ENCODE data around the gene FRMD6.

FRMD6 gene

GRCh38 chr14:51653079-51653774, 1.5 kb downstream of the FRMD6 start:
- peak overlapping the region; percentile 65 for H2AFZ ChIP-seq (ENCODE audit: low read depth, low read length)
- H3K4me2 ChIP-seq (ENCODE audit: insufficient read depth, low read length), result peak overlapping the region; percentile 80
- H3K4me3 ChIP-seq (ENCODE audit: low read depth in 1 of 2, low read length in 2 of 2), result peak overlapping the region; percentile 47 to 87
- H3K9ac ChIP-seq (ENCODE audit: low read depth, low read length), result peak overlapping the region; percentile 76
- DNase-seq (peak; percentile 50), ATAC-seq (ENCODE audit: insufficient read depth, low read depth) (no peak)
- no peaks in the 10 kb centered on the region for H3K27me3 ChIP-seq (ENCODE audit: insufficient read depth, low read length, poor library complexity)
- H3K79me2 ChIP-seq (ENCODE audit: insufficient read depth, low read length), result peaks cover 70% of the 10 kb centered on the region
- no peaks in the 10 kb centered on the region for H3K36me3 ChIP-seq (ENCODE audit: insufficient read depth, low read length)
- TF ChIP-seq, protein P1, sequence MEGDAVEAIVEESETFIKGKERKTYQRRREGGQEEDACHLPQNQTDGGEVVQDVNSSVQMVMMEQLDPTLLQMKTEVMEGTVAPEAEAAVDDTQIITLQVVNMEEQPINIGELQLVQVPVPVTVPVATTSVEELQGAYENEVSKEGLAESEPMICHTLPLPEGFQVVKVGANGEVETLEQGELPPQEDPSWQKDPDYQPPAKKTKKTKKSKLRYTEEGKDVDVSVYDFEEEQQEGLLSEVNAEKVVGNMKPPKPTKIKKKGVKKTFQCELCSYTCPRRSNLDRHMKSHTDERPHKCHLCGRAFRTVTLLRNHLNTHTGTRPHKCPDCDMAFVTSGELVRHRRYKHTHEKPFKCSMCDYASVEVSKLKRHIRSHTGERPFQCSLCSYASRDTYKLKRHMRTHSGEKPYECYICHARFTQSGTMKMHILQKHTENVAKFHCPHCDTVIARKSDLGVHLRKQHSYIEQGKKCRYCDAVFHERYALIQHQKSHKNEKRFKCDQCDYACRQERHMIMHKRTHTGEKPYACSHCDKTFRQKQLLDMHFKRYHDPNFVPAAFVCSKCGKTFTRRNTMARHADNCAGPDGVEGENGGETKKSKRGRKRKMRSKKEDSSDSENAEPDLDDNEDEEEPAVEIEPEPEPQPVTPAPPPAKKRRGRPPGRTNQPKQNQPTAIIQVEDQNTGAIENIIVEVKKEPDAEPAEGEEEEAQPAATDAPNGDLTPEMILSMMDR (IDR thresholded peaks at IDR 0.05; ENCODE audit: borderline replicate concordance, extremely low read depth, low read length, poor library complexity, severe bottlenecking), result peak; percentile 60
- TF ChIP-seq EZH2 (IDR thresholded peaks at IDR 0.05; ENCODE audit: borderline replicate concordance, low read depth, low read length, severe bottlenecking), result no peak
- 0 out of 2 replicates have a peak, but pooled peaks cover 5% of the 10 kb centered on the region for H4K20me1 ChIP-seq (ENCODE audit: insufficient read depth, low read length)
- peaks cover 67% of the 10 kb centered on the region for H3K4me1 ChIP-seq (ENCODE audit: insufficient read depth, low read length)
- no peaks in the 10 kb centered on the region for H3K9me3 ChIP-seq (ENCODE audit: insufficient read depth, low read length, severe bottlenecking)
- peak overlapping the region; percentile 70 for H3K27ac ChIP-seq (ENCODE audit: low read length)

DNA sequence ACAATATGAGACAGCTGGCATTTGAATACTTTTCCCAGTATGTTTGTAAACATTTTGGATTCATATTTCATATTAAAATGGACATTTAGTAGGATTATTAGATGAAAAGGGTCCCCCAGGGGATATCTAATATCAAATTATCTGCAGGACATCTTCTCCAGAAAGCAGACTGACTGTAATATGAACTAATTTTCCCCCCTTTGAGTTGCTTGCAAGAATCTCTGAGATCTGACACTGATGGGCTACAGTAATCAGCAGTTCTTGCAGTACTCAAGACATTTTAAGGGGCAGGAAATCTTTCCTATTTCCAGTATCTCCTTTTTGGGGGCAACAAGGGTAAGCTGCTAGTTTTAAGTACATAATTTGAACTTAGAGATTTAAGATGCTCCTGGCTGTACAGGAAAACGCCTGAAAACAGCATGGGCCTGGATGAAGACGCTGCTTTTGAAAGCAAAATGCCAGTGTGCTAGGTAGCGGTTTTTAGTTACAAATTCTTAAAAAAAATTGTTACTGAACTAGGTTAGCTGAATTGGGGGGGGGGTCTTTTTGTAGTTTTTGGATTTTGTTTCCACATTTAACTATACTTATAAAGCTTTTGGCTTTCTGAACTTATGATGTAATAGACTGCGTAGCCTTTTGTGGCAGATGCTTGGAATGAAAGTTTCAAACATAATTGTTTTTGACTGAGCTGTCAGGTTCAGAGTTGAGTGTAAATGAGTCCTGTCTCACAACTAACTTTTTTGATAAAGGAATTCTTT, 2.2 kb downstream of the FRMD6 start:
- no peaks in the 10 kb centered on the region for H3K36me3 ChIP-seq (ENCODE audit: insufficient read depth, low read length)
- peak overlapping the region; percentile 76 for H3K9ac ChIP-seq (ENCODE audit: low read depth, low read length)
- peak overlapping the region; percentile 47 to 87; a peak in 3 of 4 replicates for H3K4me3 ChIP-seq (ENCODE audit: low read depth in 1 of 2, low read length in 2 of 2)
- H3K27me3 ChIP-seq (ENCODE audit: insufficient read depth, low read length, poor library complexity), result no peaks in the 10 kb centered on the region
- H2AFZ ChIP-seq (ENCODE audit: low read depth, low read length), result peak overlapping the region; percentile 33; the same call in 1 of the 2 replicates
- H3K9me3 ChIP-seq (ENCODE audit: insufficient read depth, low read length, severe bottlenecking), result no peaks in the 10 kb centered on the region
- 0 out of 2 replicates have a peak, but pooled peaks cover 7% of the 10 kb centered on the region for H4K20me1 ChIP-seq (ENCODE audit: insufficient read depth, low read length)
- no peak for ATAC-seq (ENCODE audit: insufficient read depth, low read depth)
- H3K4me1 ChIP-seq (ENCODE audit: insufficient read depth, low read length), result peaks cover 74% of the 10 kb centered on the region
- H3K79me2 ChIP-seq (ENCODE audit: insufficient read depth, low read length), result peaks cover 77% of the 10 kb centered on the region
- H3K4me2 ChIP-seq (ENCODE audit: insufficient read depth, low read length), result peak overlapping the region; percentile 80
- TF ChIP-seq EZH2 (IDR thresholded peaks at IDR 0.05; ENCODE audit: borderline replicate concordance, low read depth, low read length, severe bottlenecking), result no peak
- TF ChIP-seq, protein P1 (IDR thresholded peaks at IDR 0.05; ENCODE audit: borderline replicate concordance, extremely low read depth, low read length, poor library complexity, severe bottlenecking), result no peak
- no peak for DNase-seq
- peak overlapping the region; percentile 70 for H3K27ac ChIP-seq (ENCODE audit: low read length)

DNA sequence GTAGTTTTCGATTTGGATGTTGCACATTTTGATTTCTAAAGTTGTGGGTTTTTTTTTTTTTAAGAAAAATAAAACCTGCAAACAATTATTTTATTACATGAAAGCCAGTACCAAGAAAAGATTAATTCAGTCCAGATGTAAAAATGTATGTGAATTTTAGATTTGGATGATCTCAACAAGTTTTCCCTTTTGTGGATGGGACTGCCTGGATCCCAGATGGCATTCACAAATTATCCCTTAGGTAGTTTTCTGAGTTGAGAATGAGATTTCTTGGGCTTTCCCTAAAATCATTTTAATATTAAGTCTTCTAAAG, 2.8 kb downstream of the FRMD6 start:
- H2AFZ ChIP-seq (ENCODE audit: low read depth, low read length), result no peak overlapping the region
- H3K4me3 ChIP-seq (ENCODE audit: low read depth in 1 of 2, low read length in 2 of 2), result peak overlapping the region; percentile 47 to 87; a peak in 3 of 4 replicates
- H3K79me2 ChIP-seq (ENCODE audit: insufficient read depth, low read length), result peaks cover 83% of the 10 kb centered on the region
- peaks cover 74% of the 10 kb centered on the region for H3K4me1 ChIP-seq (ENCODE audit: insufficient read depth, low read length)
- peak overlapping the region; percentile 80 for H3K4me2 ChIP-seq (ENCODE audit: insufficient read depth, low read length)
- H3K36me3 ChIP-seq (ENCODE audit: insufficient read depth, low read length), result no peaks in the 10 kb centered on the region
- H3K9ac ChIP-seq (ENCODE audit: low read depth, low read length), result peak overlapping the region; percentile 76
- H3K27ac ChIP-seq (ENCODE audit: low read length), result peak overlapping the region; percentile 70
- TF ChIP-seq, protein P1 (IDR thresholded peaks at IDR 0.05; ENCODE audit: borderline replicate concordance, extremely low read depth, low read length, poor library complexity, severe bottlenecking), result no peak
- no peak for TF ChIP-seq EZH2 (IDR thresholded peaks at IDR 0.05; ENCODE audit: borderline replicate concordance, low read depth, low read length, severe bottlenecking)
- no peaks in the 10 kb centered on the region for H3K9me3 ChIP-seq (ENCODE audit: insufficient read depth, low read length, severe bottlenecking)
- no peaks in the 10 kb centered on the region for H3K27me3 ChIP-seq (ENCODE audit: insufficient read depth, low read length, poor library complexity)
- 0 out of 2 replicates have a peak, but pooled peaks cover 7% of the 10 kb centered on the region for H4K20me1 ChIP-seq (ENCODE audit: insufficient read depth, low read length)
- ATAC-seq (ENCODE audit: insufficient read depth, low read depth) (no peak), DNase-seq (no peak)

All from DND-41 (cell line).